Activated CD4-positive, alpha-beta T cell treated with anti-CD3 and anti-CD28 coated beads, Interleukin-2, Interleukin-6, amounts not matched to agents 100 ng/mL and 50 ng/mL, durations not matched to agents 16 hours and 8 hours (primary cell): ENCODE measurements around the gene MACIR.

Source experiments
- DNase-seq: peaks from one replicate; pipeline ENCODE4 v3.0.0-alpha.2; 2020

The MACIR gene

DNA sequence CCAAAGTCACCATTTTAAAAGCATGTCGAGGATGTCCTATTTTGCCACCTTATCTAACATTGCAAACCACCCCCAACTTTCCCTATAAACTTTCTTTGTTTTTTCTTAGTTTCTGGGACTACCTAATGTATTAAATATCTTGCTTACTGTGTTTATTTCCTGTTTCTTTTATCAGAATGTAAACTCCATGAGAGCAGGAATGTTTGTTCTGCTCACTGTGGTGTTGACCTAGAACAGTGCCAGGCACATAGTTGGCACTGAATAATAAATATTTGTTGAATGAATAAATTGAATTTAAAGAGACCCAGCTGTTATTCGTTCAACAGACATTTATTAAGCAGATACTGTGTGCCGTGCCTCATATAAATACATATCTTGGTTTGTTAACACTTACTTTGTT is 35.2 kb downstream of the MACIR start:
- no peak for DNase-seq

GRCh38 chr5:103294906-103295305 is 36.3 kb downstream of the MACIR start:
- no peak for DNase-seq

- DNase-seq: no peak
Observed at GRCh38 chr5:103295424-103295823, 36.9 kb downstream of the MACIR start.

DNA sequence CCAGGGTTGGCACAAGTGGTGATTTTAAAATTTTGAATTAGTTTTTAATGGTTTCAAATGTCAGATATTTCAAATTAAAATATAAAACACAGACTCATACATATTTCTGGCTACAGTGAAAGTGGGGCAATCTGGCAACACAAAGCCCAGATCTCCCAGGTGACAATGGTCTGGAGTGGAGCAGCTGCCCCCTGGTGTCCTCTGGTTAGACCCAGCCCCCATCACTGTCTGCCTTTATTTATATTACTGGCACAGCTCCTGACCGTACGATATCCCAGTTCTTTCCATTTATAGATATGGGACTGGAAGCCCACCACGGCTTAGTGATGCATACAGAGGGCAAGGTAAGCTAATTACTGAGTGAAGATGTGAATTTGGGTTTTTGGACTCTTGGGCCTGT is 37.3 kb downstream of the MACIR start:
- DNase-seq: no peak

DNA sequence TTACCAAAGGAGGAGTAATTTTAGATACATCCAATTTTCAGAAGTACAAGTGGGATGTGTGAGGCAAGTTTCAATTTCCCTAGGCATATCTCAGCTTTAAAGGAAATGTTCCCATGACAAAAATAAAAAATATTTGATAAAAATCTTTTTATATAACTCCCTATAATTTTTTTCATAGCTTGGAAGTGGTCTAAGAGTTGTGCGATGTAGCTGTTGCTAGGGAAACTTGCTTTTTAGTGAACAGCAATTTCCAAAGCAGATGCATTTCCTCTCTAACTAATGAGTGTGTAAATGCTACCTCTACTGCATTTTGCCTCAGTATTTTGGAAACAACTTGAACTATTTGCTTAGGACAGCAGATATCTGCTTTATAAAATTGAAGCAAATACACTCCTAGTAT is 39.6 kb downstream of the MACIR start:
- DNase-seq: no peak

DNA sequence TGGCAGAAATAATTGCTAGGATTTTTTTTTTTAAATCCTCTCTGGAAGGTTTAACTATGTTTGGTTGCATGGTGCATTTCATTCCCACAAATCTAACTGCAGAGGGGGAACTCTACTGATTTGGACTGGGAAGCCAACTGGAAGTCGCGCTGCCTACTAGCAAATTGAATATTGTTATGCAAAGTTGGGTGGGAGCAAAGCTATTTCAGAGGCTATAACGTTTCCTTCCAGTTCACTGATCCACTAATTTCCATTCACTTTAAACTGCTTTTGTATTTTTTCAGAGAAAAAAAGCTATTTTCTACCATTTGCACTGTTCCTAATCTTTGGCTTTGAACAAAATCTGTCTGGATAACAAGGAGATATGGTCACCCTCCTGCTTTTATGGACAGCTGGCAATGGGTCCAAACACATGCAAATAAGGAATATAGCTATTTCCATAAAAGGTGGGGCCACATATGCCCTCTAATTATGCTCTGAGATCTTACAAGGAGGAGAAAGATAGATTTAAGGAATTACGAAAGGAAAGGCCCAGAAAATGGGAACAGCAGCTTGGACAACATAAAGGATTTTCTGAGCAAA is 40.1 kb downstream of the MACIR start:
- no peak for DNase-seq

GRCh38 chr5:103305809-103306208 is 47.2 kb downstream of the MACIR start:
- DNase-seq: no peak

DNA sequence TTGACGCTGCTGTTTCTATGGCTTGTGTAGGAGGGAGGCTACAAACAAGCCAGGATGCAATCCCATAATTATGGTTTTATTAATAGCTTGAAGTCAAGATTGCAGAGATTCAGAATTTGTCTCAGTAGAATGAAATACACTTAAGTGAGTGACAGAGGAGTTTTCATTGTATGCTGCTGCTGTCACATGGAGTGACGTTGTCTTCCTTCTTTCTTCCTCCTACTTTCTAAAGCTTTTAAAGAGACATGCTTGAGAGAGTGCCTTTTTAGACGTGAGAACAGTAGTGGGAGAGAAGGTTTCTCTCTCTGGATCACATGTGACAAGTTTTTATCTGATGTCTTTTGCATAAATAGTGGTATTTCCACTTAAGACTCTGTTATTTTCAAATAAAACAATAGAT is 48.9 kb downstream of the MACIR start:
- no peak for DNase-seq

DNA sequence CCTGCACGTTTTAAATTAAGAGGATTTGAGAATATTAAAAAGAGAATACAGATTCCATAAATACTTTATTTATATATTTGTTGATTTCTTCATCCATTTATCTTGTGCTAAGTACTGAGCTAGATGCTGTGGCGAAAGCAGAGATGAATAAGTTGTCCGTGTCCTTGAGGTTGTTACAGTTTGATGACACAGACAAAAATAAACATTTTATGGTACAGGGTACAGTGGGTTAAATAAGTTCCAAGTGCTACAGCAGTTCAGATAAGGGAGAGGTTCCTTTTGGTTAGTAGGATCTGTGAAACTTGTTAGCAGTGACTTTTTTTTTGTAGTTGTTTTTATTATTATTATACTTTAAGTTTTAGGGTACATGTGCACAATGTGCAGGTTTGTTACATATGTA is 50.2 kb downstream of the MACIR start:
- DNase-seq: no peak

GRCh38 chr5:103313056-103313455 is 54.5 kb downstream of the MACIR start:
- no peak for DNase-seq

- no peak for DNase-seq
Observed at GRCh38 chr5:103315455-103315854, 56.9 kb downstream of the MACIR start.

GRCh38 chr5:103327451-103327850 is 68.9 kb downstream of the MACIR start:
- no peak for DNase-seq

GRCh38 chr5:103327893-103328292 is 69.3 kb downstream of the MACIR start:
- no peak for DNase-seq
